ENCODE measurements around the gene MITF.

Gene MITF

DNA sequence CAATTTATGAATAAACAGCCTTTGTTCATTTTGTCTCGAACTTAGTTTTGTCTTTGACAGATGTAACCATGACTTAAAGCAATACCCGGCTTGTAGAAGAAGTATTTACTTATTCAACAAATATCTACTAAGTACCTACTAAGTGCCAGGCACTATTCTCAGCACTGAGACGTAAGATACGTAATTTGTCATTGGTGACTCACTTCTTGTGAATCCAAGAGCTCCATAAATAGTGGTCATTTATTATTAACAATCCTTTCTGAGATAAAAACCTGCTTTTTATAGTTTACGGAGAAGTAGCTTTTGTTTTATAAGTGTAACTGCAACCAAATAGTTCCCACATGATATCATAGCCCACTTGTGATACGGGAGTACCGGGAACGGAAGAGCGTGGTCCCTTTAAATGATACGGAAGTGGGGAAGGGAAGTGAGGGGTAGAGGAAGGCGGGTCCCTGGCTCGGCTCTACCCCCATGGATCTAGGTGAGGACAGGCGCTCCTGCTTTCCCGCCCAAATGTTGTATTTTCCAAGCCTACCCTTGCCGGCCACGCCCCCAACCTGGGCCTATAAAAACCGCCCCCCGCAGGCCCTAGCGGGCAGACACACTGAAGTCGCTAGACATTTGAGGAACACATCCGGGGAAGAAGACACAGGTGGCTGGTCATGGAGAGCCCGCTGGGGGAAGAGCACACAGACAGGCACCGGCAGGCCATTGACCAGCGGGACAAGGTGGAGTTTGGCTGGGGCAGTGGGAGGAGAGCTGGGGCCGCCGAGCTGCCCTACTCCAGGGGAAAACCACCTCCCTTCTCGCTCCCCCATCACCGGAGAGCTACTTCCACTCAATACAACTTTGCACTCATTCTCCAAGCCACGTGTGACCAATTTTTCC is 260.1 kb downstream of the MITF start, which contains the start of gene SAMMSON:
TSS of gene SAMMSON (plus strand) at position 594 of the 888 bp plus-strand sequence.
- H3K9ac ChIP-seq (ENCODE audit: low read length), result no peak within 1 kb of the TSS
- H3K9me3 ChIP-seq (ENCODE audit: low read length), result no peaks in the 10 kb centered on the region
- TF ChIP-seq EZH2 (IDR thresholded peaks at IDR 0.05; ENCODE audit: borderline replicate concordance, low read length), result no peak
- TF ChIP-seq, protein P1, sequence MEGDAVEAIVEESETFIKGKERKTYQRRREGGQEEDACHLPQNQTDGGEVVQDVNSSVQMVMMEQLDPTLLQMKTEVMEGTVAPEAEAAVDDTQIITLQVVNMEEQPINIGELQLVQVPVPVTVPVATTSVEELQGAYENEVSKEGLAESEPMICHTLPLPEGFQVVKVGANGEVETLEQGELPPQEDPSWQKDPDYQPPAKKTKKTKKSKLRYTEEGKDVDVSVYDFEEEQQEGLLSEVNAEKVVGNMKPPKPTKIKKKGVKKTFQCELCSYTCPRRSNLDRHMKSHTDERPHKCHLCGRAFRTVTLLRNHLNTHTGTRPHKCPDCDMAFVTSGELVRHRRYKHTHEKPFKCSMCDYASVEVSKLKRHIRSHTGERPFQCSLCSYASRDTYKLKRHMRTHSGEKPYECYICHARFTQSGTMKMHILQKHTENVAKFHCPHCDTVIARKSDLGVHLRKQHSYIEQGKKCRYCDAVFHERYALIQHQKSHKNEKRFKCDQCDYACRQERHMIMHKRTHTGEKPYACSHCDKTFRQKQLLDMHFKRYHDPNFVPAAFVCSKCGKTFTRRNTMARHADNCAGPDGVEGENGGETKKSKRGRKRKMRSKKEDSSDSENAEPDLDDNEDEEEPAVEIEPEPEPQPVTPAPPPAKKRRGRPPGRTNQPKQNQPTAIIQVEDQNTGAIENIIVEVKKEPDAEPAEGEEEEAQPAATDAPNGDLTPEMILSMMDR (IDR thresholded peaks at IDR 0.05; ENCODE audit: low read length), result no peak
- H2AFZ ChIP-seq (ENCODE audit: low read length), result no peak within 1 kb of the TSS
- H3K4me3 ChIP-seq (ENCODE audit: low read depth, low read length, poor library complexity, severe bottlenecking), result no peak within 1 kb of the TSS
- no peaks in the 10 kb centered on the region for H3K36me3 ChIP-seq (ENCODE audit: insufficient read depth, low read length)
- no peak within 1 kb of the TSS for H3K27ac ChIP-seq (ENCODE audit: low read depth, low read length, poor library complexity, severe bottlenecking)
- H3K4me2 ChIP-seq (ENCODE audit: low read length), result no peak within 1 kb of the TSS
- H4K20me1 ChIP-seq (ENCODE audit: insufficient read depth, low read length), result no peaks in the 10 kb centered on the region
- no peaks in the 10 kb centered on the region for H3F3A ChIP-seq (ENCODE audit: insufficient read depth, low read length)
- no peaks in the 10 kb centered on the region for H3K9me2 ChIP-seq (ENCODE audit: low read depth, low read length)
- H3K4me1 ChIP-seq (ENCODE audit: insufficient read depth, low read length, severe bottlenecking), result no peaks in the 10 kb centered on the region
- H3K79me2 ChIP-seq (ENCODE audit: insufficient read depth, low read length), result no peaks in the 10 kb centered on the region
- no peaks in the 10 kb centered on the region for H3K27me3 ChIP-seq (ENCODE audit: insufficient read depth, low read length)

DNA sequence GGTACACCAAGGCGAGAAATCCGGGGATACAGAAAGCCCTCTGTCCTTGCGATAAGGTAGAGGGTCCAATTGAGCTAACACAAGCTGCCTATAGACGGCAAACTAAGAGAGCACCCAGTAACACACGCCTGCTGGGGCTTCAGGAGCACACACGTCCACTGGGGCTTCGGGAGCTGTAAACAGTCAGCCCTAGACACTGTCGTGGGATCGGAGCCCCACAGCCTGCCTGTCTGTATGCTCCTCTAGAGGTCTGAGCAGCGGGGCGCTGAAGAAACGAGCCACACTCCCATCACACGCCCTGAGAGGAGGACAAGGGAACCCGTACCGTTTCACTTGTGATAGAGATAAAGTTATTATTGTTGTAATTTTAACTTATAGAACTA is 260.8 kb downstream of the MITF start:
- Histone ChIP-seq H3K36me3 (ENCODE audit: insufficient read depth, low read length) (no peaks in the 10 kb centered on the region), H3K79me2 (ENCODE audit: insufficient read depth, low read length) (no peaks in the 10 kb centered on the region), H3K9me2 (ENCODE audit: low read depth, low read length) (no peaks in the 10 kb centered on the region), H3F3A (ENCODE audit: insufficient read depth, low read length) (no peaks in the 10 kb centered on the region), H3K4me2 (ENCODE audit: low read length) (no peak overlapping the region), H3K4me1 (ENCODE audit: insufficient read depth, low read length, severe bottlenecking) (no peaks in the 10 kb centered on the region), H3K27ac (ENCODE audit: low read depth, low read length, poor library complexity, severe bottlenecking) (no peak overlapping the region), H3K9ac (ENCODE audit: low read length) (no peak overlapping the region), H4K20me1 (ENCODE audit: insufficient read depth, low read length) (no peaks in the 10 kb centered on the region), H3K27me3 (ENCODE audit: insufficient read depth, low read length) (no peaks in the 10 kb centered on the region), H3K9me3 (ENCODE audit: low read length) (no peaks in the 10 kb centered on the region), H2AFZ (ENCODE audit: low read length) (no peak overlapping the region), H3K4me3 (ENCODE audit: low read depth, low read length, poor library complexity, severe bottlenecking) (no peak overlapping the region)
- no peak for TF ChIP-seq EZH2 (IDR thresholded peaks at IDR 0.05; ENCODE audit: borderline replicate concordance, low read length)
- TF ChIP-seq, protein P1 (IDR thresholded peaks at IDR 0.05; ENCODE audit: low read length), result no peak

DNA sequence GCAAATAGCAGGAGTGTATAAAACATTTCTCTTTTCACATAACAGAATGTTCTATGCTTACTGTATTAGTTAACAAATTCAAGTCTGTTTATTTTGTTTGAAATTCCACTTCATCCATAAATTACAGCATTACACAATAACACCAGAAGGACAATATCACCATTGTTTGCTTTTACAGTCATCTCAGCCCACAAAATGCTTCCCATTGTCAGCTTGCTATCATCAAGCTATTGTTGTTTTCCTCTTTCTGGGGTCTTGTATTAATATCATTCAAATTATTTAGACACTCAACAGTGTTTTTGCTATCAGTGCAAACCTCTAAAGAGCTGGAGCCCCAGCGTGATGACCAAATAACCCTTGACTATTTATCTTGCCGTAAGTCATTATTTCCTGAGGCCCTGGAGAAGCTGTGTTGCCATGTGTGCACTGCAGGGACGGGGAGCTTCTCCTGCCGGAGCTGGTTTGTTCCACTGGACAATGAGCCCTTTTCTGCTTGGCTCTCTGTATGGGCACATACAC is 261.4 kb downstream of the MITF start:
- Histone ChIP-seq H3K4me2 (ENCODE audit: low read length) (no peak overlapping the region), H2AFZ (ENCODE audit: low read length) (no peak overlapping the region)
- TF ChIP-seq EZH2 (IDR thresholded peaks at IDR 0.05; ENCODE audit: borderline replicate concordance, low read length), result no peak
- TF ChIP-seq, protein P1 (IDR thresholded peaks at IDR 0.05; ENCODE audit: low read length), result no peak

More for the DNA sequence above, 261.4 kb downstream of the MITF start:
- Histone ChIP-seq H4K20me1 (ENCODE audit: insufficient read depth, low read length) (no peaks in the 10 kb centered on the region), H3K4me1 (ENCODE audit: insufficient read depth, low read length, severe bottlenecking) (no peaks in the 10 kb centered on the region), H3K27me3 (ENCODE audit: insufficient read depth, low read length) (no peaks in the 10 kb centered on the region), H3K9me2 (ENCODE audit: low read depth, low read length) (no peaks in the 10 kb centered on the region), H3K4me3 (ENCODE audit: low read depth, low read length, poor library complexity, severe bottlenecking) (no peak overlapping the region), H3K79me2 (ENCODE audit: insufficient read depth, low read length) (no peaks in the 10 kb centered on the region), H3K27ac (ENCODE audit: low read depth, low read length, poor library complexity, severe bottlenecking) (no peak overlapping the region), H3K9ac (ENCODE audit: low read length) (no peak overlapping the region), H3K9me3 (ENCODE audit: low read length) (no peaks in the 10 kb centered on the region), H3F3A (ENCODE audit: insufficient read depth, low read length) (no peaks in the 10 kb centered on the region), H3K36me3 (ENCODE audit: insufficient read depth, low read length) (no peaks in the 10 kb centered on the region)

Measured in OCI-LY1 (cell line).